ENCODE data around the gene ROR1. TPM values are rescaled to one million over a fixed set of nuclear protein-coding genes. Genes with fewer than 3 reads are reported as not detected.

The ROR1 gene
- polyA plus RNA-seq, 1 donor, result 36.8 TPM

- DNase-seq, result no peak
Measured at GRCh38 chr1:63908016-63908415, 134.2 kb downstream of the ROR1 start.

- DNase-seq, result no peak
Measured at GRCh38 chr1:63909526-63909925, 135.7 kb downstream of the ROR1 start.

- DNase-seq, result no peak
Measured at GRCh38 chr1:63911049-63911448, 137.2 kb downstream of the ROR1 start.

- no peak for DNase-seq
Measured at GRCh38 chr1:63912643-63913042, 138.8 kb downstream of the ROR1 start.

- no peak for DNase-seq
Measured at GRCh38 chr1:63913533-63913932, 139.7 kb downstream of the ROR1 start.

GRCh38 chr1:63914241-63914640, 140.4 kb downstream of the ROR1 start:
- DNase-seq, result no peak

GRCh38 chr1:63914706-63915105, 140.9 kb downstream of the ROR1 start:
- no peak for DNase-seq

GRCh38 chr1:63915121-63915520, 141.3 kb downstream of the ROR1 start:
- no peak for DNase-seq

GRCh38 chr1:63916485-63917360, 142.9 kb downstream of the ROR1 start:
- no peak for DNase-seq

- no peak for DNase-seq
Measured at GRCh38 chr1:63917571-63918417, 144.0 kb downstream of the ROR1 start.

GRCh38 chr1:63918418-63918945, 144.7 kb downstream of the ROR1 start:
- no peak for DNase-seq

- no peak for DNase-seq
Measured at GRCh38 chr1:63920154-63921117, 146.6 kb downstream of the ROR1 start.

- no peak for DNase-seq
Measured at GRCh38 chr1:63921359-63921758, 147.5 kb downstream of the ROR1 start.

- DNase-seq, result no peak
Measured at GRCh38 chr1:63921802-63922201, 148.0 kb downstream of the ROR1 start.

- no peak for DNase-seq
Measured at GRCh38 chr1:63922848-63923247, 149.0 kb downstream of the ROR1 start.

GRCh38 chr1:63923302-63923701, 149.5 kb downstream of the ROR1 start:
- no peak for DNase-seq

GRCh38 chr1:63924600-63924999, 150.8 kb downstream of the ROR1 start:
- DNase-seq, result no peak

GRCh38 chr1:63928186-63929105, 154.6 kb downstream of the ROR1 start:
- no peak for DNase-seq

GRCh38 chr1:63929106-63929478, 155.3 kb downstream of the ROR1 start:
- DNase-seq, result no peak

- DNase-seq, result no peak
Measured at GRCh38 chr1:63931468-63931867, 157.7 kb downstream of the ROR1 start.

- DNase-seq, result no peak
Measured at GRCh38 chr1:63934697-63935096, 160.9 kb downstream of the ROR1 start.
